ENCODE measurements around the gene FARS2. TPM values are rescaled to one million over a fixed set of nuclear protein-coding genes. Genes with fewer than 3 reads are reported as not detected.

The FARS2 gene
- total and polyA plus RNA-seq, 4 donors: 9.2 to 31.4 (median 19.4) TPM

- peaks cover 0 to 2% (median 0%) of the 10 kb centered on the region in 4 donors for H3K9me3 ChIP-seq (ENCODE audit: control insufficient read depth in 4 of 4, insufficient read depth in 3 of 4, low read length in 3 of 4)
- peaks cover 0 to 11% (median 0%) of the 10 kb centered on the region in 5 donors for H3K4me1 ChIP-seq (ENCODE audit: control insufficient read depth in 5 of 5, insufficient read depth in 5 of 5, low read length in 5 of 5)
- no peaks in the 10 kb centered on the region for H3K27me3 ChIP-seq (ENCODE audit: control insufficient read depth in 3 of 3, insufficient read depth in 3 of 3, low read length in 2 of 3)
- TF ChIP-seq CTCF (IDR thresholded peaks at IDR 0.05; ENCODE audit: control extremely low read depth, extremely low read depth): no peak
- H3K9ac ChIP-seq (ENCODE audit: insufficient read depth in 1 of 2, low read length in 2 of 2): no peak overlapping the region
- 85 to 89% methylated on average over 6 of the region's 6 CpGs for WGBS, 2 donors
- H3K4me3 ChIP-seq: no peak overlapping the region
- ATAC-seq (ENCODE audit: insufficient read depth, low FRiP score) (no peak), DNase-seq (no peak)
- no peak overlapping the region for H3K27ac ChIP-seq (ENCODE audit: low read depth in 1 of 2, low read length in 1 of 2)
- no peaks in the 10 kb centered on the region for H3K36me3 ChIP-seq (ENCODE audit: control insufficient read depth in 4 of 4, insufficient read depth in 4 of 4, low read length in 4 of 4)
These were observed 201.5 kb downstream of the FARS2 start for GRCh38 chr6:5462856-5463255.

- Histone ChIP-seq H3K36me3 (ENCODE audit: control insufficient read depth in 4 of 4, insufficient read depth in 4 of 4, low read length in 4 of 4) (no peaks in the 10 kb centered on the region), H3K27ac (ENCODE audit: low read depth in 1 of 2, low read length in 1 of 2) (no peak overlapping the region), H3K27me3 (ENCODE audit: control insufficient read depth in 3 of 3, insufficient read depth in 3 of 3, low read length in 2 of 3) (no peaks in the 10 kb centered on the region), H3K4me3 (no peak overlapping the region), H3K4me1 (ENCODE audit: control insufficient read depth in 5 of 5, insufficient read depth in 5 of 5, low read length in 5 of 5) (peaks cover 0 to 7% (median 0%) of the 10 kb centered on the region in 5 donors), H3K9me3 (ENCODE audit: control insufficient read depth in 4 of 4, insufficient read depth in 3 of 4, low read length in 3 of 4) (peaks cover 0 to 2% (median 0%) of the 10 kb centered on the region in 4 donors), H3K9ac (ENCODE audit: insufficient read depth in 1 of 2, low read length in 2 of 2) (no peak overlapping the region)
- WGBS, 2 donors: 74 to 87% methylated on average over 3 of the region's 3 CpGs
- DNase-seq: no peak
- ATAC-seq (ENCODE audit: insufficient read depth, low FRiP score): no peak
- no peak for TF ChIP-seq CTCF (IDR thresholded peaks at IDR 0.05; ENCODE audit: control extremely low read depth, extremely low read depth)
These were observed 202.4 kb downstream of the FARS2 start for GRCh38 chr6:5463690-5464089.

- peaks cover 0 to 2% (median 0%) of the 10 kb centered on the region in 4 donors for H3K9me3 ChIP-seq (ENCODE audit: control insufficient read depth in 4 of 4, insufficient read depth in 3 of 4, low read length in 3 of 4)
- H3K27me3 ChIP-seq (ENCODE audit: control insufficient read depth in 3 of 3, insufficient read depth in 3 of 3, low read length in 2 of 3): no peaks in the 10 kb centered on the region
- 95 to 97% methylated on average over 6 of the region's 6 CpGs for WGBS, 2 donors
- DNase-seq: no peak
- ATAC-seq (ENCODE audit: insufficient read depth, low FRiP score): no peak
- H3K4me3 ChIP-seq: no peak overlapping the region
- H3K36me3 ChIP-seq (ENCODE audit: control insufficient read depth in 4 of 4, insufficient read depth in 4 of 4, low read length in 4 of 4): no peaks in the 10 kb centered on the region
- TF ChIP-seq CTCF (IDR thresholded peaks at IDR 0.05; ENCODE audit: control extremely low read depth, extremely low read depth): no peak
- no peak overlapping the region for H3K9ac ChIP-seq (ENCODE audit: insufficient read depth in 1 of 2, low read length in 2 of 2)
- peaks cover 0 to 7% (median 0%) of the 10 kb centered on the region in 5 donors for H3K4me1 ChIP-seq (ENCODE audit: control insufficient read depth in 5 of 5, insufficient read depth in 5 of 5, low read length in 5 of 5)
- H3K27ac ChIP-seq (ENCODE audit: low read depth in 1 of 2, low read length in 1 of 2): no peak overlapping the region
These were observed 203.0 kb downstream of the FARS2 start for GRCh38 chr6:5464099-5464885.
